ENCODE results near the gene GNAZ.

GRCh38 chr22:23076896-23077572 lies 6.7 kb downstream of the GNAZ start:
- TF ChIP-seq CTCF (IDR thresholded peaks at IDR 0.05) (no peak), POLR2A (IDR thresholded peaks at IDR 0.05) (no peak)
